Measurements from ENCODE around the gene SPON1.
"Not testable (repeated sequence)": the region's sequence is repeated elsewhere in the genome, so short reads cannot be mapped to it uniquely, and the experiment has no call there.

DNA sequence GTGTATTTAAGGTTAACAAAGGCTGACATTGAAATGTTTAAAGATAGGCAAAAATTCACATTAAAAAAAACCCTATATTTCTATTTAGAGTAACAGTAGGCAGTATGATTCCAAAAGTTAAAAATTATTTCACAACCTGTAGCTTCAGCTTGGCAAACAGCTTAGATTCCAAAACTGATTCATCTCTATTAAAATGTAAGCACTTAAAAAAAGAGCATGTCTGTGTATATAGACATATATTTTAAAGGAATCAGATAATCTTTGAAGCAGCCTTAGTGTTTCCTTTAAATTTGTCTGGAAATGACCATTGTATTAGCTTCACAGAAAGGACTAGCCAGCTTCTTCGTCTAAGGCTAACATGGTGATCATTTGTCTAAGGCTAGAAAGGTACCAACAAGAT is 316.3 kb downstream of the SPON1 start:
- TF ChIP-seq, protein P1, sequence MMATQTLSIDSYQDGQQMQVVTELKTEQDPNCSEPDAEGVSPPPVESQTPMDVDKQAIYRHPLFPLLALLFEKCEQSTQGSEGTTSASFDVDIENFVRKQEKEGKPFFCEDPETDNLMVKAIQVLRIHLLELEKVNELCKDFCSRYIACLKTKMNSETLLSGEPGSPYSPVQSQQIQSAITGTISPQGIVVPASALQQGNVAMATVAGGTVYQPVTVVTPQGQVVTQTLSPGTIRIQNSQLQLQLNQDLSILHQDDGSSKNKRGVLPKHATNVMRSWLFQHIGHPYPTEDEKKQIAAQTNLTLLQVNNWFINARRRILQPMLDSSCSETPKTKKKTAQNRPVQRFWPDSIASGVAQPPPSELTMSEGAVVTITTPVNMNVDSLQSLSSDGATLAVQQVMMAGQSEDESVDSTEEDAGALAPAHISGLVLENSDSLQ (IDR thresholded peaks at IDR 0.05) = not testable (repeated sequence)
- not testable (repeated sequence) for TF ChIP-seq SP1 (IDR thresholded peaks at IDR 0.05); FOXK2 (IDR thresholded peaks at IDR 0.05); ELF4 (IDR thresholded peaks at IDR 0.05); LEF1 (IDR thresholded peaks at IDR 0.05; ENCODE audit: borderline replicate concordance); FOXA1 (IDR thresholded peaks at IDR 0.05); SUZ12 (IDR thresholded peaks at IDR 0.05); FOXM1 (IDR thresholded peaks at IDR 0.05; ENCODE audit: borderline replicate concordance); TARDBP (IDR thresholded peaks at IDR 0.05); CTBP1 (IDR thresholded peaks at IDR 0.05; ENCODE audit: borderline replicate concordance); BHLHE40 (IDR thresholded peaks at IDR 0.05; ENCODE audit: borderline replicate concordance); L3MBTL2 (conservative IDR thresholded peaks at IDR 0.05); NFRKB (IDR thresholded peaks at IDR 0.05)
